Activated naive CD4-positive, alpha-beta T cell treated with anti-CD3 and anti-CD28 coated beads, Interleukin-2, amount 50 U/mL, for 24 hours (primary cell): Measurements from ENCODE around the gene ISYNA1.

Experiments
- H3K27ac Mint-ChIP-seq: one replicate; pipeline ENCODE4 v1.8.0; 2021; ENCODE audit warnings: mild to moderate bottlenecking, mixed read lengths
- H3K27me3 Mint-ChIP-seq: one replicate; pipeline ENCODE4 v1.8.0; 2021; ENCODE audit warnings: mixed read lengths
- H3K36me3 Mint-ChIP-seq: one replicate; pipeline ENCODE4 v1.8.0; 2021; ENCODE audit warnings: mixed read lengths
- H3K4me1 Mint-ChIP-seq: one replicate; pipeline ENCODE4 v1.8.0; 2021; ENCODE audit warnings: mixed read lengths
- H3K4me3 Mint-ChIP-seq: one replicate; pipeline ENCODE4 v1.8.0; 2021; ENCODE audit warnings: mild to moderate bottlenecking, mixed read lengths
- H3K9me3 Mint-ChIP-seq: one replicate; pipeline ENCODE4 v1.8.0; 2021; ENCODE audit warnings: mixed read lengths

The ISYNA1 gene

GRCh38 chr19:18422530-18423191 is 15.3 kb downstream of the ISYNA1 start:
- H3K4me1 Mint-ChIP-seq = peaks cover 52% of the 10 kb centered on the region
- H3K4me3 Mint-ChIP-seq = no peak overlapping the region
- H3K36me3 Mint-ChIP-seq = no peaks in the 10 kb centered on the region
- peaks cover 2% of the 10 kb centered on the region for H3K27me3 Mint-ChIP-seq
- H3K27ac Mint-ChIP-seq = no peak overlapping the region
- H3K9me3 Mint-ChIP-seq = no peaks in the 10 kb centered on the region

- Mint-ChIP-seq H3K36me3 (no peaks in the 10 kb centered on the region), H3K4me3 (peak overlapping the region; percentile 94), H3K9me3 (no peaks in the 10 kb centered on the region), H3K27ac (peak overlapping the region; percentile 55), H3K27me3 (peaks cover 6% of the 10 kb centered on the region), H3K4me1 (peaks cover 59% of the 10 kb centered on the region)
These were observed 16.5 kb downstream of the ISYNA1 start for GRCh38 chr19:18421371-18421959.

GRCh38 chr19:18420930-18421329 is 17.0 kb downstream of the ISYNA1 start:
- H3K27ac Mint-ChIP-seq = no peak overlapping the region
- H3K36me3 Mint-ChIP-seq = no peaks in the 10 kb centered on the region
- no peaks in the 10 kb centered on the region for H3K9me3 Mint-ChIP-seq
- H3K4me1 Mint-ChIP-seq = peaks cover 61% of the 10 kb centered on the region
- peaks cover 9% of the 10 kb centered on the region for H3K27me3 Mint-ChIP-seq
- peak overlapping the region; percentile 94 for H3K4me3 Mint-ChIP-seq

GRCh38 chr19:18419699-18420460 is 18.1 kb downstream of the ISYNA1 start:
- H3K27me3 Mint-ChIP-seq = peaks cover 11% of the 10 kb centered on the region
- no peak overlapping the region for H3K27ac Mint-ChIP-seq
- H3K36me3 Mint-ChIP-seq = no peaks in the 10 kb centered on the region
- H3K4me1 Mint-ChIP-seq = peaks cover 61% of the 10 kb centered on the region
- peak overlapping the region; percentile 94 for H3K4me3 Mint-ChIP-seq
- no peaks in the 10 kb centered on the region for H3K9me3 Mint-ChIP-seq

- no peaks in the 10 kb centered on the region for H3K36me3 Mint-ChIP-seq
- H3K4me1 Mint-ChIP-seq = peaks cover 66% of the 10 kb centered on the region
- peaks cover 12% of the 10 kb centered on the region for H3K27me3 Mint-ChIP-seq
- H3K4me3 Mint-ChIP-seq = peak within 1 kb of the TSS; percentile 94
- no peaks in the 10 kb centered on the region for H3K9me3 Mint-ChIP-seq
- peak within 1 kb of the TSS; percentile 79 for H3K27ac Mint-ChIP-seq
These were observed 18.7 kb downstream of the ISYNA1 start, which contains the start of gene SSBP4 for GRCh38 chr19:18419195-18419698. SSBP4 (plus strand) TSS chr19:18419398; CDS start chr19:18419649, 251 bp downstream.

GRCh38 chr19:18418483-18419194 is 19.3 kb downstream of the ISYNA1 start:
- H3K9me3 Mint-ChIP-seq = no peaks in the 10 kb centered on the region
- peaks cover 12% of the 10 kb centered on the region for H3K27me3 Mint-ChIP-seq
- H3K36me3 Mint-ChIP-seq = no peaks in the 10 kb centered on the region
- H3K4me1 Mint-ChIP-seq = peaks cover 70% of the 10 kb centered on the region
- H3K4me3 Mint-ChIP-seq = peak overlapping the region; percentile 86
- H3K27ac Mint-ChIP-seq = peak overlapping the region; percentile 79

- Mint-ChIP-seq H3K36me3 (no peaks in the 10 kb centered on the region), H3K9me3 (no peaks in the 10 kb centered on the region), H3K4me1 (peaks cover 66% of the 10 kb centered on the region), H3K27me3 (peaks cover 12% of the 10 kb centered on the region), H3K4me3 (peak overlapping the region; percentile 86), H3K27ac (peak overlapping the region; percentile 55)
These were observed 19.9 kb downstream of the ISYNA1 start for GRCh38 chr19:18418029-18418482.

- peak overlapping the region; percentile 23 for H3K27ac Mint-ChIP-seq
These were observed 20.5 kb downstream of the ISYNA1 start for GRCh38 chr19:18417250-18418028.

GRCh38 chr19:18416778-18417249 is 21.1 kb downstream of the ISYNA1 start:
- Mint-ChIP-seq H3K27me3 (peaks cover 14% of the 10 kb centered on the region), H3K4me3 (peak overlapping the region; percentile 78), H3K9me3 (no peaks in the 10 kb centered on the region), H3K27ac (peak overlapping the region; percentile 23), H3K4me1 (peaks cover 55% of the 10 kb centered on the region), H3K36me3 (no peaks in the 10 kb centered on the region)

More at GRCh38 chr19:18417250-18418028, 20.5 kb downstream of the ISYNA1 start:
- no peaks in the 10 kb centered on the region for H3K9me3 Mint-ChIP-seq
- H3K27me3 Mint-ChIP-seq = peaks cover 14% of the 10 kb centered on the region
- no peaks in the 10 kb centered on the region for H3K36me3 Mint-ChIP-seq
- peaks cover 60% of the 10 kb centered on the region for H3K4me1 Mint-ChIP-seq
- H3K4me3 Mint-ChIP-seq = peak overlapping the region; percentile 86

GRCh38 chr19:18415178-18415867 is 22.6 kb downstream of the ISYNA1 start:
- peaks cover 40% of the 10 kb centered on the region for H3K4me1 Mint-ChIP-seq
- no peaks in the 10 kb centered on the region for H3K36me3 Mint-ChIP-seq
- H3K27me3 Mint-ChIP-seq = peaks cover 15% of the 10 kb centered on the region
- no peaks in the 10 kb centered on the region for H3K9me3 Mint-ChIP-seq
- peak overlapping the region; percentile 55 for H3K4me3 Mint-ChIP-seq
- no peak overlapping the region for H3K27ac Mint-ChIP-seq

- H3K27ac Mint-ChIP-seq = peak overlapping the region; percentile 80
- peaks cover 15% of the 10 kb centered on the region for H3K27me3 Mint-ChIP-seq
- no peaks in the 10 kb centered on the region for H3K9me3 Mint-ChIP-seq
- no peaks in the 10 kb centered on the region for H3K36me3 Mint-ChIP-seq
- peaks cover 36% of the 10 kb centered on the region for H3K4me1 Mint-ChIP-seq
- peak overlapping the region; percentile 26 for H3K4me3 Mint-ChIP-seq
These were observed 23.3 kb downstream of the ISYNA1 start for GRCh38 chr19:18414504-18415177.

- Mint-ChIP-seq H3K27me3 (peaks cover 13% of the 10 kb centered on the region), H3K36me3 (no peaks in the 10 kb centered on the region), H3K4me3 (no peak overlapping the region), H3K4me1 (peaks cover 24% of the 10 kb centered on the region), H3K9me3 (no peaks in the 10 kb centered on the region), H3K27ac (no peak overlapping the region)
These were observed 25.2 kb downstream of the ISYNA1 start for GRCh38 chr19:18412610-18413239.

GRCh38 chr19:18408053-18408476 is 29.9 kb downstream of the ISYNA1 start:
- peaks cover 3% of the 10 kb centered on the region for H3K27me3 Mint-ChIP-seq
- H3K4me3 Mint-ChIP-seq = no peak overlapping the region
- no peaks in the 10 kb centered on the region for H3K36me3 Mint-ChIP-seq

More at GRCh38 chr19:18408053-18408476, 29.9 kb downstream of the ISYNA1 start:
- Mint-ChIP-seq H3K9me3 (no peaks in the 10 kb centered on the region), H3K4me1 (no peaks in the 10 kb centered on the region), H3K27ac (no peak overlapping the region)
